COLO668 (cell line): ENCODE data around the gene NKD1.

Experiments
- DNase-seq: peaks from one replicate; lab custom pipeline; 2025; ENCODE audit not compliant: unreplicated experiment; lab: John Stamatoyannopoulos, UW

Gene NKD1

DNA sequence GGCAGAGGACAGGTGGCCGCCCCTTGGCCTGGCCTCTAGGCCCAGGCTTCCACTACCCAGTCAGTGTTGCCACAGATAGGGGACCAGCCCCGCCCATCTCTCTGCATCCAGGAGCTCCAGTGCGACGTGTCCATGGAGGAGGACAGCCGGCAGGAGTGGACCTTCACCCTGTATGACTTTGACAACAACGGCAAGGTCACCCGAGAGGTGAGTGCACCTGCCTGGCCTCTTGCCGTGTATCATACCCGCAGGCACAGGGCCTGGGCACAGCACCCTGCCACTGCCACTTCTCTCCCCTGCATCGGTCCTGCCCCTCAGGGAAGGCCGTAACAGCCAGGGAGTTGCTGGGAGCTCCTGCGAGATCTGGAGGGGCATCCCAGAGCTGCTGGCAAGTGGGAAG lies 77.2 kb downstream of the NKD1 start:
- DNase-seq: no peak

DNA sequence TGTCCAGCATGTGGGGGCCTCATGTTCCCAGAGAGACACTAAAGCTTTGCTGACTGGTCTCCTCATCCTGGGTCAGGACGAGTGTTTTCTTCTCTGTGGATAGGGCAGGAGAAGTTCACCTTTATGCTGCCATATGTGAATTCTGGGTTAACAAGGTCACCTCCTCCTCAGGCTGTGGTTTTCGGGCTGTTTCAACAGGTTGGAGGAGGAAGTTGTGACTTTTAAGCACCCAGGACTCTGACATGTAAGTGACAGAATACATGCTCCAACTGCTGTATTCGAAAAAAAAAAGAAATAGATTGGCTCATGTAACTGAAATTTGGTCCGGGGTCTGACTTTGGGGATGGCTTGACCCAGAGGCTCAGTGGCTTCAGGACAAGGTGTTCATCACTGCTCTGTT lies 78.7 kb downstream of the NKD1 start:
- no peak for DNase-seq

GRCh38 chr16:50627419-50627818 lies 79.2 kb downstream of the NKD1 start:
- no peak for DNase-seq

DNA sequence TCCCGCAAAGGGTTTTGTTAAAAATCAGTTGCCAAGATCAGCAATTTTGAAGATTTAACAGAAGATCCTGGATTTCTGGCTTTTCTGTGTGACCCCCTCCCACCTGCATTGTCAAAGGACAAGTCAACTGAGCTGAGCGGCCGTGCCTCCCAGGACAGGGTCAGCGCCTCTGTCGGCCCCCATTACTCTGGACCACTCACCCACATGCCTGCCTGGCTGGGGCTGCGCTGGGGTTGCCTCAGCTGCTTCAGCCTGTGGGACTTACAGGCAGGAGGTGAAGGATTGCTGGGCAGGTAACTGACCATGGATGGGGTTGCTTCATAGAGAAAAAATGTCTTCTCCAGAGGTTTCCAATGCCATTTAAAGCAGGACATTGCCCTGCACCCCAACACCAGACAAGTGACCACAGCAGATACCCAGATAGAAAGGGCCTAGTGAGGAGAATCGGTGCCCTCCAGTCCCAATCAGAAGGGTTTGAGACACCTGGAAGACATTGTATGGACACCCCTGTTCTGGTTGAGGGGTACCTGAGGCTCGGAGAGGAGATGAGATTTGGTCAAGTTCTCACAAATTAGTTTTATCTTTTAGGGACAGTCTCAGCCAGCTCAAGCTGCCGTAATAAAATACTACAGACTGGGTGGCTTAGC lies 80.1 kb downstream of the NKD1 start:
- DNase-seq: no peak

DNA sequence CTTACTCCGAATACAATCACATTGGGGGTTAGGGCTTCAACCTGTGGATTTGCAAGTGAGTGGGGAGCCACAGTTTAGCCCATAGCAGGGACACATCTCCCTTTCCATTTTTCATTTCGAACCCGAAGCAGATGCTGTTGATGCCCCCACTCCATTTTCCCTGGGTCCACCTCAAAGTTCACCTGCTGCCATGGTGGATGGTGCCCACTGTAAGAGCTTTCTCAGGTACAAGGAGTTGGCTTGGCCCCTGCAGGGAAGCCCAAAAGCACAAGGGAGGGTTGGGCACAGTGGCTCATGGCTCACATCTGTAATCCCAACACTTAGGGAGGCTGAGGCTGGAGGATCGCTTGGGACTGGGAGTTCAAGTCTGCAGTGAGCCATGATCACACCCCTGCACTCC lies 81.1 kb downstream of the NKD1 start:
- DNase-seq: no peak

GRCh38 chr16:50630394-50631020 lies 82.3 kb downstream of the NKD1 start:
- no peak for DNase-seq

- no peak for DNase-seq
These were observed 83.2 kb downstream of the NKD1 start for GRCh38 chr16:50631249-50631984.

- DNase-seq: no peak
These were observed 83.9 kb downstream of the NKD1 start for GRCh38 chr16:50631985-50632576.

DNA sequence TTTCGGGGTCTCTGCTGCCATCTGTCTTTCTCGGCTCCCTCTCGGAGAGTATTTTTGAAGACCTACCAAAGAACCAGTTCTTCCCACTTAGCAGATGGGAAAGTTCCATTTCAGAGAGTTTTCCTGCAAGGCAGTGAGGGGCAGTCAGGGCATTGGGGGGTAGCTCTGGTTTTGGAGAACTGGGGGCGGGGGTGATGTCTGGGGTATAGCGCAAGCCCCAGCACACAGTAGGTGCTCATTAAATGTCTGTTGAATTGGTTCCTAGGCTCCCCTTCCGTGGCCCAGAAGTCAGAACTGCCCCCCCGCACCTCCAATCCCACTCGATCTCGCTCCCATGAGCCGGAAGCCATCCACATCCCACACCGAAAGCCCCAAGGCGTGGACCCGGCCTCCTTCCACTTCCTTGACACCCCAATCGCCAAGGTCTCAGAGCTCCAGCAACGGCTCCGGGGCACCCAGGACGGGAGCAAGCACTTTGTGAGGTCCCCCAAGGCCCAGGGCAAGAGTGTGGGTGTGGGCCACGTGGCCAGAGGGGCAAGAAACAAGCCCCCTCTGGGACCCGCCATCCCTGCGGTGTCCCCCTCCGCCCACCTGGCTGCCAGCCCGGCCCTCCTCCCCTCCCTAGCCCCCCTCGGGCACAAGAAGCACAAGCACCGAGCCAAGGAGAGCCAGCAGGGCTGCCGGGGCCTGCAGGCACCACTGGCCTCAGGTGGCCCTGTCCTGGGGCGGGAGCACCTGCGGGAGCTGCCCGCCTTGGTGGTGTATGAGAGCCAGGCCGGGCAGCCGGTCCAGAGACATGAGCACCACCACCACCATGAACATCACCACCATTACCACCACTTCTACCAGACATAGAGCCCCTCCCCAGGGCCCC lies 85.0 kb downstream of the NKD1 start:
- DNase-seq: no peak

GRCh38 chr16:50634090-50634489 lies 85.9 kb downstream of the NKD1 start:
- DNase-seq: no peak

- DNase-seq: no peak
These were observed 86.8 kb downstream of the NKD1 start for GRCh38 chr16:50634947-50635346.

GRCh38 chr16:50635505-50636392 lies 87.6 kb downstream of the NKD1 start:
- no peak for DNase-seq

- DNase-seq: no peak
These were observed 88.7 kb downstream of the NKD1 start for GRCh38 chr16:50636753-50637374.

DNA sequence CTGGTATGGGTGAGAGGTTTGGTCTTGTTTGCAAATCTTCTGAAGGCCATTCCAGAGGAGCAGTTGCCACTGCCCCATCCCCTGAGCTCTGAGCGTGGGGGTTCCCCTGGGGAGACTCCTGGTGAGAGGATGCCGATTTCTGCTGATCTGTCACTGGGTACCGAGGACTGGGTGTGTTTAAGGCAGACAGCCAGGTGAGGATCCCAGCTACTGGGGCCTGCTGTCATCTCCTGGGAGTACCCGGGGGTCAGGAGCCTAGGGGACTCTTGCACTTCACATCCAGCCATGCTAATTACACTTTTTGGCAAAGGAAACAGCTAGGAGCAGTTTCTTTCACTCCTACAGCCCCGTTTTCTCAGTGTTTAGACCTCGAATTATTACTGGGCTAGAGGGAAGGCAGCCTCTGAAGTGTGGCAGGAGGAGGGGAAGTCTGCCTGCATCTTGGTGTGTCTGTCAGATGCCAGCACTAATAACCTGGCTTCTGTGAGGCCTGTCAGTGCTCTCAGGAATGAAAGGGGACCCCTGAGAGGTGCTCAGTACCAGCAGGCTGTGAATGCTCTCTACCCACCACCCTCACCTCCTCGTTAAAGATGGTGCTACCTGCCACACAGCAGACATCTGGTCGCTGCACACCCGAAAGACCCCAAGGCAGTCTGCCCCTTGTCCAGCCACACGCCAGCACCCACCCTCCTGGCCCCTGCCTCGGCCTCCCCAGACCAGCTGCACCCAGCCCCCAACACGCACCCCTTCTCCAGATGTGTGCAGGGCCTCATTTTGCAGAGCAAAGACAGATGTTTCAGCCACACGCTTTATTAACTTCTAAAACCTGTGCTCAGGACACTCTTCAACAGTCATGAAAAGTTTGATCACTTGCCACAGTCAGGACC lies 89.8 kb downstream of the NKD1 start:
- DNase-seq: no peak

DNA sequence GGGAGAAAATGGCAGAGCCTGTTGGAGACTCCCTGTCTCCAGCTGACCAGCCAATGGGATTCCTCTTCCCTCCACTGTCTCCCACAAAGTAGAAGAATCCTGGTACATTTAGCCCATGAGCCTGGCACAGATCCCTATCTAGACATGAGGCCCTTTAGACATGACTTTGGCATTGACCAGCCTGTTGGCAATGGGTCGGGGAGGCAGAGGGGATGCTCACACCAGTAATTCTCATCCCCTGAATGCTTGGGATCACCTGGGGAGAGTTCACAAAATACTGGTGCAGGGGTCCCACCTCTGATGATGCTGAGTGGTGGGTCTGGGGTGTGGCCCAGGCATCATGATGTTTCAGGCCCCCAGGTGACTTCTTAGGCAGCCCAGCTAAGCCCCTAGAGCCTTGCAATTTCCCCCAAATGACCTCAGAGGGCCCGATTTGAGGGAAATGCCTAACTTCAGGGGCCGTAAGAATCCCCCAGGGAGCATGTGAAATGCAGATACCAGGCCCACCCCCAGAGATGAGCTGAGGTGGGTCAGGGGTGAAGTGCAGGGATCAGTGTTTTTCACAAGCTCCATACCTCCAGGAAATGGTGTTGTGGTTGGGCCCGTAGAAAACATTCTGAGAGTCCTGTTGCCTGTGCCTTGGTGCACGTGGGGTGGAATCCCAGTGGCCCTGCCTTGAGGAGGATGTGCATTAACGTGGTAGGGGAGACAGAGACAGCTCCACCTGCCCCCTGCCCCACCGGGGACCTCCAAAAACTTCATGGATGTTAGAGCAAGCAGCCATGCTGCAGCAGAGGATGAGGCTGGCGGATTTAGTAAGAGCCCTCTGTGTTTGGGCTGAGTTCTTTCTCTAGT lies 90.8 kb downstream of the NKD1 start:
- no peak for DNase-seq

DNA sequence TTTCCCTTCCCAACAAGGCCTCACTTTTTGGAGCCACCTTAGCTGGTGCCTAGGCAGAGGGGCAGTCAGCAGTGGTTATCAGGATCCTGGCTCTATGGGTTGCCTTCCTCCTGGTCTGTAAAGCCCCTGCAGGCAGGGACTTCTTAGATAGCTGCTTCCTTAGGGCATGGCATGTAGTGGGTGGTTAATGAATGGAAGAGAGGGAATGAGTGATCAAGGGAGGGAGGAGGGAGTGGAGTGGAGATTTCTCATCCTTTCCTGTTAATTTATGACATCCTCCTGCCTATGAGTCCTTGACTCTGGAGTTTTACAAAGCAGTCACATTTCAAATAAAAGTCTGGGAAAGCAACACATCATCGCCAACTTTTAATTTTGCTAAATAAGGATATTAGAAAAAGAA lies 92.2 kb downstream of the NKD1 start:
- DNase-seq: no peak

- no peak for DNase-seq
These were observed 93.0 kb downstream of the NKD1 start for GRCh38 chr16:50640919-50641817.
